Liver (tissue), 9 donors: ENCODE measurements around the gene TPCN1. TPM values are rescaled to one million over a fixed set of nuclear protein-coding genes. Genes with fewer than 3 reads are reported as not detected.

Source experiments
- DNase-seq: peaks from one replicate; pipeline ENCODE4 v3.0.0-alpha.2; 2017; ENCODE audit warnings: low spot score
- H3K27ac ChIP-seq, 2 donors: one replicate each; pipeline ENCODE4 v1.7.0; 2013; ENCODE audit warnings: inconsistent platforms in 2 of 2, low read length in 2 of 2, control low read depth in 1 of 2, low read depth in 1 of 2, mild to moderate bottlenecking in 1 of 2
- H3K27me3 ChIP-seq, 4 donors: one replicate each; pipeline versions ENCODE4 v1.6.1 to v1.7.0; 2013; ENCODE audit warnings: low read length in 3 of 4, inconsistent platforms in 1 of 4, mild to moderate bottlenecking in 1 of 4, moderate library complexity in 1 of 4; ENCODE audit not compliant: control insufficient read depth in 4 of 4, insufficient read depth in 4 of 4
- H3K36me3 ChIP-seq, 4 donors: one replicate each; pipeline versions ENCODE4 v1.6.1 to v1.7.0; 2013; ENCODE audit warnings: low read length in 3 of 4, mild to moderate bottlenecking in 3 of 4, low read depth in 1 of 4, moderate library complexity in 1 of 4; ENCODE audit not compliant: control insufficient read depth in 4 of 4, insufficient read depth in 3 of 4
- H3K4me1 ChIP-seq, 4 donors: one replicate each; pipeline versions ENCODE4 v1.6.1 to v1.7.0; 2013; ENCODE audit warnings: low read length in 3 of 4, mild to moderate bottlenecking in 3 of 4, moderate library complexity in 1 of 4; ENCODE audit not compliant: control insufficient read depth in 4 of 4, insufficient read depth in 4 of 4
- H3K4me3 ChIP-seq, 3 donors: one replicate each; pipeline versions ENCODE4 v1.6.1 to v1.7.0; 2013; ENCODE audit warnings: low read length in 3 of 3, control low read depth in 1 of 3, low read depth in 1 of 3, mild to moderate bottlenecking in 1 of 3
- H3K9ac ChIP-seq, 2 donors: one replicate each; pipeline ENCODE4 v1.7.0; 2013; ENCODE audit warnings: low read length in 2 of 2, mild to moderate bottlenecking in 2 of 2, moderate library complexity in 2 of 2, control low read depth in 1 of 2, low read depth in 1 of 2
- H3K9me3 ChIP-seq, 4 donors: one replicate each; pipeline versions ENCODE4 v1.6.1 to v1.7.0; 2013; ENCODE audit warnings: low read length in 3 of 4; ENCODE audit not compliant: control insufficient read depth in 4 of 4
- ATF3 ChIP-seq: IDR thresholded peaks from 2 replicates; pipeline ENCODE4 v1.6.1; 2016; ENCODE audit warnings: antibody characterized with exemption
- EGR1 ChIP-seq, 2 donors: IDR thresholded peaks; 2 replicates each; pipeline ENCODE4 v1.6.1; 2016 to 2018; ENCODE audit warnings: antibody characterized with exemption in 2 of 2, low read depth in 2 of 2
- FOXA1 ChIP-seq: IDR thresholded peaks from 2 replicates; pipeline ENCODE4 v1.6.1; 2016; ENCODE audit warnings: antibody characterized with exemption
- FOXA2 ChIP-seq: IDR thresholded peaks from 2 replicates; pipeline ENCODE4 v1.6.1; 2016; ENCODE audit warnings: antibody characterized with exemption
- GABPA ChIP-seq, 2 donors: IDR thresholded peaks in 1 of 2; conservative IDR thresholded peaks in 1 of 2; 2 replicates each; pipeline ENCODE4 v1.6.1; 2016; ENCODE audit warnings: antibody characterized with exemption in 2 of 2, mild to moderate bottlenecking in 1 of 2, moderate library complexity in 1 of 2
- HNF4A ChIP-seq, 2 donors: conservative IDR thresholded peaks; 2 replicates each; pipeline ENCODE4 v1.6.1; 2016; ENCODE audit warnings: antibody characterized with exemption in 2 of 2, mild to moderate bottlenecking in 2 of 2
- HNF4G ChIP-seq: IDR thresholded peaks from 2 replicates; pipeline ENCODE4 v1.6.1; 2016; ENCODE audit warnings: antibody characterized with exemption
- JUND ChIP-seq, 2 donors: IDR thresholded peaks; 2 replicates each; pipeline ENCODE4 v1.6.1; 2016; ENCODE audit warnings: antibody characterized with exemption in 2 of 2
- NR2F2 ChIP-seq: IDR thresholded peaks from 2 replicates; pipeline ENCODE4 v1.6.1; 2016; ENCODE audit warnings: antibody characterized with exemption
- RAD21 ChIP-seq, 2 donors: IDR thresholded peaks; 2 replicates each; pipeline ENCODE4 v1.6.1; 2016; ENCODE audit warnings: antibody characterized with exemption in 2 of 2, mild to moderate bottlenecking in 2 of 2
- RXRA ChIP-seq, 2 donors: IDR thresholded peaks; 2 replicates each; pipeline ENCODE4 v1.6.1; 2017 to 2018; ENCODE audit warnings: antibody characterized with exemption in 2 of 2, mild to moderate bottlenecking in 1 of 2
- SP1 ChIP-seq: IDR thresholded peaks from 2 replicates; pipeline ENCODE4 v1.6.1; 2018; ENCODE audit warnings: antibody characterized with exemption, mild to moderate bottlenecking
- TAF1 ChIP-seq: conservative IDR thresholded peaks from 2 replicates; pipeline ENCODE4 v1.6.1; 2016; ENCODE audit warnings: antibody characterized with exemption, mild to moderate bottlenecking
- YY1 ChIP-seq: IDR thresholded peaks from 2 replicates; pipeline ENCODE4 v1.6.1; 2016; ENCODE audit warnings: antibody characterized with exemption, mild to moderate bottlenecking
- WGBS: extraction: QIAGEN DNeasy Blood & Tissue Kit; methylation state at CpG from one replicate; pipeline ENCODE4 v1.1.7; 2013; 5-methylcytosine and 5-hydroxymethylcytosine counted together
- polyA plus RNA-seq, 2 donors: library from polyadenylated mRNA; stranded (reverse) in 1 of 2; unstranded in 1 of 2; fragments of 200-250 nt in 1 of 2; fragments of >200 nt in 1 of 2; fragmentation: Nextera tagmentation in 1 of 2; extraction: Ambion mirVana in 1 of 2; gene quantifications; one replicate each; pipeline versions ENCODE4 v1.2.1 to v1.2.3, GENCODE V29; 2013 to 2015
- total RNA-seq, 2 donors: library from RNA; depleted of rRNA; stranded (reverse); fragments of >200 nt; gene quantifications; one replicate each; pipeline ENCODE4 v1.2.3, GENCODE V29; 2014
- TF ChIP-seq, protein P1 (sequence below): fragments of 150-350 bp; IDR thresholded peaks from 2 replicates; pipeline ENCODE4 v1.5.1; 2017; ENCODE audit warnings: improper control_type of control experiment, low read depth, low read length; ENCODE audit not compliant: missing input control
- TF ChIP-seq, protein P2 (sequence below): IDR thresholded peaks from 2 replicates; pipeline ENCODE4 v1.6.1; 2016; ENCODE audit warnings: antibody characterized with exemption
- TF ChIP-seq, protein P3 (sequence below): IDR thresholded peaks from 2 replicates; pipeline ENCODE4 v1.6.1; 2016; ENCODE audit warnings: antibody characterized with exemption, mild to moderate bottlenecking
- TF ChIP-seq, protein P4 (sequence below): IDR thresholded peaks from 2 replicates; pipeline ENCODE4 v1.6.1; 2016; ENCODE audit warnings: antibody characterized with exemption
- donor health status: healthy.
- donor health status: healthy.
- donor health status: healthy.
- donor health status: healthy.
- donor health status: healthy.

The TPCN1 gene
- total RNA-seq (10 to 100 TPM; 11.1 to 19.2 TPM), polyA plus RNA-seq (10 to 100 TPM in 1 of 2 donors, 1 to 10 TPM in 1; 8.6 to 16.4 TPM)

DNA sequence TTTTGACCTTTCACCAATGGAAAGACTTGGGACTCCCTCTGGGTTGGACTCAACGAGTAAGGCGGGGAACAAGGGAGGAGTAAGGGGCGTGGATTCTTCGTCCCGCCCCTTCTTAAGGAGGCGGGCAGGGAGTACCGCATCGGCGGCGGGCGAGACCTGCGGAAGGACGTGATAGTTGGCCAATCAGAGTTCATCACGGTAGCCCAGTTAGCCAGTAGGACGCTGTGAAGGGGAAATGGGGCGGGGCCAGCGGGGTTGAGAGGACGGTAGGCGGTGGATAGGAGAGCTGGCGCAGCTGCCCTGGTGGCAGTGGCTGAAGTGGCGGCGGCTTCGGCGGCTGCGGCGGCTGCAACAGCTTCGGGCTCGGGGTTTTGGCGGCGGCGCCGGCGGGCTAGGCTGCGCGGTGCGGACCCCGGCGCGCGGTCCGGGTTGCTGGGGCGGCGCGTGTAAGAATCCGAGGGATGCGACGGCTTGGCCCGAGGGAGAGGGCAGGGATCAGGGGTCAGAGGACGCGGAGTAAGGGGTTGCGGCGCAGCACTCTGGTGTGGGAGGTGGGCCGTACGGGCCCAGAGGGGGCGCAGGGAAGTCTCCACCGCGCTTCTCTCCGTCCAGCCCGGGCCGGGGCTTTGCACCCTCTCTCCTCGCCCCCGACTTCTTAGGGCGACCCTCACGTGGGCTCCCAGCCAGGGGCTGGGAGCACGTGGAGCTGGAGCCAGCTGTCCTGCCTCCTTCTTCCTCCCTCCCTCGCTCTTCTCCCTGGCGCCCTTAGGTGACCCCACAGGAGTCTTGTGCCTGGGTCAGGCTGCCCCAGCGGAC, at the start of gene TPCN1:
Gene TPCN1 (plus strand): TSS at position 284 of the 816 bp plus-strand sequence. CDS start 5,389 bp downstream, outside the sequence.
- Histone ChIP-seq H3K9me3 (no peaks in the 10 kb centered on the region), H3K36me3 (no peaks in the 10 kb centered on the region), H3K27ac (peak within 1 kb of the TSS; percentile 82 to 83), H3K4me3 (peak within 1 kb of the TSS; percentile 55 to 90 (median 65)), H3K9ac (peak within 1 kb of the TSS; percentile 75 to 93), H3K27me3 (no peaks in the 10 kb centered on the region), H3K4me1 (peaks cover 6 to 29% (median 22%) of the 10 kb centered on the region in 4 donors)
- DNase-seq, result peak; percentile 99
- TF ChIP-seq YY1 (no peak), GABPA (IDR thresholded peaks at IDR 0.05 in 1 of 2, conservative IDR thresholded peaks at IDR 0.05 in 1 of 2) (peak; percentile 26 to 71), RXRA (IDR thresholded peaks at IDR 0.05) (peak; percentile 71 to 93), NR2F2 (peak; percentile 98), SP1 (peak; percentile 100), FOXA1 (no peak), ATF3 (peak; percentile 63), RAD21 (IDR thresholded peaks at IDR 0.05) (peak; percentile 46 to 58), FOXA2 (no peak), TAF1 (peak; percentile 76), JUND (IDR thresholded peaks at IDR 0.05) (peak; percentile 78 to 91), HNF4A (conservative IDR thresholded peaks at IDR 0.05) (peak; percentile 76 to 95), HNF4G (peak; percentile 82), EGR1 (IDR thresholded peaks at IDR 0.05; ENCODE audit: low read depth in 2 of 2) (peak in 1 of 2 donors; percentile 49)
- TF ChIP-seq, protein P1, sequence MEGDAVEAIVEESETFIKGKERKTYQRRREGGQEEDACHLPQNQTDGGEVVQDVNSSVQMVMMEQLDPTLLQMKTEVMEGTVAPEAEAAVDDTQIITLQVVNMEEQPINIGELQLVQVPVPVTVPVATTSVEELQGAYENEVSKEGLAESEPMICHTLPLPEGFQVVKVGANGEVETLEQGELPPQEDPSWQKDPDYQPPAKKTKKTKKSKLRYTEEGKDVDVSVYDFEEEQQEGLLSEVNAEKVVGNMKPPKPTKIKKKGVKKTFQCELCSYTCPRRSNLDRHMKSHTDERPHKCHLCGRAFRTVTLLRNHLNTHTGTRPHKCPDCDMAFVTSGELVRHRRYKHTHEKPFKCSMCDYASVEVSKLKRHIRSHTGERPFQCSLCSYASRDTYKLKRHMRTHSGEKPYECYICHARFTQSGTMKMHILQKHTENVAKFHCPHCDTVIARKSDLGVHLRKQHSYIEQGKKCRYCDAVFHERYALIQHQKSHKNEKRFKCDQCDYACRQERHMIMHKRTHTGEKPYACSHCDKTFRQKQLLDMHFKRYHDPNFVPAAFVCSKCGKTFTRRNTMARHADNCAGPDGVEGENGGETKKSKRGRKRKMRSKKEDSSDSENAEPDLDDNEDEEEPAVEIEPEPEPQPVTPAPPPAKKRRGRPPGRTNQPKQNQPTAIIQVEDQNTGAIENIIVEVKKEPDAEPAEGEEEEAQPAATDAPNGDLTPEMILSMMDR, result no peak
- TF ChIP-seq, protein P2, sequence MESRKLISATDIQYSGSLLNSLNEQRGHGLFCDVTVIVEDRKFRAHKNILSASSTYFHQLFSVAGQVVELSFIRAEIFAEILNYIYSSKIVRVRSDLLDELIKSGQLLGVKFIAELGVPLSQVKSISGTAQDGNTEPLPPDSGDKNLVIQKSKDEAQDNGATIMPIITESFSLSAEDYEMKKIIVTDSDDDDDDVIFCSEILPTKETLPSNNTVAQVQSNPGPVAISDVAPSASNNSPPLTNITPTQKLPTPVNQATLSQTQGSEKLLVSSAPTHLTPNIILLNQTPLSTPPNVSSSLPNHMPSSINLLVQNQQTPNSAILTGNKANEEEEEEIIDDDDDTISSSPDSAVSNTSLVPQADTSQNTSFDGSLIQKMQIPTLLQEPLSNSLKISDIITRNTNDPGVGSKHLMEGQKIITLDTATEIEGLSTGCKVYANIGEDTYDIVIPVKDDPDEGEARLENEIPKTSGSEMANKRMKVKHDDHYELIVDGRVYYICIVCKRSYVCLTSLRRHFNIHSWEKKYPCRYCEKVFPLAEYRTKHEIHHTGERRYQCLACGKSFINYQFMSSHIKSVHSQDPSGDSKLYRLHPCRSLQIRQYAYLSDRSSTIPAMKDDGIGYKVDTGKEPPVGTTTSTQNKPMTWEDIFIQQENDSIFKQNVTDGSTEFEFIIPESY, result peak; percentile 51
- TF ChIP-seq, protein P3, sequence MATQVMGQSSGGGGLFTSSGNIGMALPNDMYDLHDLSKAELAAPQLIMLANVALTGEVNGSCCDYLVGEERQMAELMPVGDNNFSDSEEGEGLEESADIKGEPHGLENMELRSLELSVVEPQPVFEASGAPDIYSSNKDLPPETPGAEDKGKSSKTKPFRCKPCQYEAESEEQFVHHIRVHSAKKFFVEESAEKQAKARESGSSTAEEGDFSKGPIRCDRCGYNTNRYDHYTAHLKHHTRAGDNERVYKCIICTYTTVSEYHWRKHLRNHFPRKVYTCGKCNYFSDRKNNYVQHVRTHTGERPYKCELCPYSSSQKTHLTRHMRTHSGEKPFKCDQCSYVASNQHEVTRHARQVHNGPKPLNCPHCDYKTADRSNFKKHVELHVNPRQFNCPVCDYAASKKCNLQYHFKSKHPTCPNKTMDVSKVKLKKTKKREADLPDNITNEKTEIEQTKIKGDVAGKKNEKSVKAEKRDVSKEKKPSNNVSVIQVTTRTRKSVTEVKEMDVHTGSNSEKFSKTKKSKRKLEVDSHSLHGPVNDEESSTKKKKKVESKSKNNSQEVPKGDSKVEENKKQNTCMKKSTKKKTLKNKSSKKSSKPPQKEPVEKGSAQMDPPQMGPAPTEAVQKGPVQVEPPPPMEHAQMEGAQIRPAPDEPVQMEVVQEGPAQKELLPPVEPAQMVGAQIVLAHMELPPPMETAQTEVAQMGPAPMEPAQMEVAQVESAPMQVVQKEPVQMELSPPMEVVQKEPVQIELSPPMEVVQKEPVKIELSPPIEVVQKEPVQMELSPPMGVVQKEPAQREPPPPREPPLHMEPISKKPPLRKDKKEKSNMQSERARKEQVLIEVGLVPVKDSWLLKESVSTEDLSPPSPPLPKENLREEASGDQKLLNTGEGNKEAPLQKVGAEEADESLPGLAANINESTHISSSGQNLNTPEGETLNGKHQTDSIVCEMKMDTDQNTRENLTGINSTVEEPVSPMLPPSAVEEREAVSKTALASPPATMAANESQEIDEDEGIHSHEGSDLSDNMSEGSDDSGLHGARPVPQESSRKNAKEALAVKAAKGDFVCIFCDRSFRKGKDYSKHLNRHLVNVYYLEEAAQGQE, result no peak
- TF ChIP-seq, protein P4, sequence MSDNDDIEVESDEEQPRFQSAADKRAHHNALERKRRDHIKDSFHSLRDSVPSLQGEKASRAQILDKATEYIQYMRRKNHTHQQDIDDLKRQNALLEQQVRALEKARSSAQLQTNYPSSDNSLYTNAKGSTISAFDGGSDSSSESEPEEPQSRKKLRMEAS, result peak; percentile 36
- WGBS, result under 1% methylated on average over 68 of the region's 68 CpGs
